ENCODE measurements around the gene F11R.
"Not testable (repeated sequence)": the region's sequence is repeated elsewhere in the genome, so short reads cannot be mapped to it uniquely, and the experiment has no call there.

The F11R gene

GRCh38 chr1:161009602-161010211, 11.2 kb downstream of the F11R start:
- DNase-seq: no peak

- peak in 1 of 2 donors; percentile 34 for DNase-seq
These were observed 12.0 kb downstream of the F11R start for GRCh38 chr1:161008869-161009510.

GRCh38 chr1:161007369-161007768, 13.6 kb downstream of the F11R start:
- no peak for DNase-seq

GRCh38 chr1:161006563-161006962, 14.4 kb downstream of the F11R start:
- DNase-seq: no peak

- DNase-seq: no peak
These were observed 19.4 kb downstream of the F11R start for GRCh38 chr1:161001525-161001924.

GRCh38 chr1:161000736-161001480, 20.0 kb downstream of the F11R start:
- no peak for DNase-seq

GRCh38 chr1:160999376-160999775, 21.6 kb downstream of the F11R start:
- DNase-seq: no peak

- DNase-seq: peak; percentile 58 to 71
These were observed 23.5 kb downstream of the F11R start for GRCh38 chr1:160997323-160998038.

- DNase-seq: peak; percentile 43 to 73
These were observed 24.8 kb downstream of the F11R start for GRCh38 chr1:160996178-160996577.

GRCh38 chr1:160993544-160994193, 27.3 kb downstream of the F11R start:
- peak; percentile 34 to 56 for DNase-seq

- DNase-seq: not testable (repeated sequence)
These were observed 28.9 kb downstream of the F11R start for GRCh38 chr1:160992036-160992435.

GRCh38 chr1:160987359-160988050, 33.4 kb downstream of the F11R start:
- no peak for DNase-seq

GRCh38 chr1:160985723-160986122, 35.2 kb downstream of the F11R start:
- no peak for DNase-seq

GRCh38 chr1:160981584-160982411, 39.2 kb downstream of the F11R start:
- peak; percentile 25 to 41 for DNase-seq

GRCh38 chr1:160979286-160979685, 41.7 kb downstream of the F11R start:
- peak; percentile 1 to 76 for DNase-seq

- DNase-seq: no peak
These were observed 42.4 kb downstream of the F11R start for GRCh38 chr1:160978510-160978927.

- no peak for DNase-seq
These were observed 45.9 kb downstream of the F11R start for GRCh38 chr1:160975026-160975425.

- no peak for DNase-seq
These were observed 47.5 kb downstream of the F11R start for GRCh38 chr1:160973491-160973890.

- DNase-seq: no peak
These were observed 48.0 kb downstream of the F11R start for GRCh38 chr1:160972939-160973338.

GRCh38 chr1:160971618-160972056, 49.3 kb downstream of the F11R start:
- no peak for DNase-seq

- DNase-seq: no peak
These were observed 57.4 kb downstream of the F11R start for GRCh38 chr1:160963521-160963920.

All from inflammatory macrophage treated with lipopolysaccharide for 1 hour (primary cell).